HEK293 (cell line): ENCODE data around the gene CXCL11.

Experiments used
- GLIS1 ChIP-seq: fragments of 450-650 bp; formaldehyde crosslinking; IDR thresholded peaks from 2 replicates; pipeline ENCODE4 v1.5.1; 2016; ENCODE audit warnings: missing biosample characterization, missing genetic modification characterization
- ZNF221 ChIP-seq: fragments of 450-650 bp; formaldehyde crosslinking; IDR thresholded peaks from 2 replicates; pipeline ENCODE4 v1.5.1; 2017; ENCODE audit warnings: missing biosample characterization, missing genetic modification characterization, borderline replicate concordance
- ZNF248 ChIP-seq: fragments of 450-650 bp; formaldehyde crosslinking; IDR thresholded peaks from 2 replicates; pipeline ENCODE4 v1.5.1; 2017; ENCODE audit warnings: missing biosample characterization, missing genetic modification characterization
- ZNF366 ChIP-seq: fragments of 450-650 bp; formaldehyde crosslinking; conservative IDR thresholded peaks from 2 replicates; pipeline ENCODE4 v1.5.1; 2016; ENCODE audit warnings: missing biosample characterization, missing genetic modification characterization
- ZNF510 ChIP-seq: fragments of 450-650 bp; formaldehyde crosslinking; IDR thresholded peaks from 2 replicates; pipeline ENCODE4 v1.5.1; 2018; ENCODE audit warnings: mild to moderate bottlenecking, missing genetic modification characterization, missing biosample characterization; ENCODE audit not compliant: insufficient replicate concordance
- ZNF530 ChIP-seq: fragments of 450-650 bp; formaldehyde crosslinking; IDR thresholded peaks from 2 replicates; pipeline ENCODE4 v1.5.1; 2016; ENCODE audit warnings: low read depth, missing biosample characterization, missing genetic modification characterization
- ZNF626 ChIP-seq: fragments of 450-650 bp; sonication (Bioruptor Pico); formaldehyde crosslinking; IDR thresholded peaks from 2 replicates; pipeline ENCODE4 v1.5.1; 2018; ENCODE audit warnings: missing biosample characterization, missing genetic modification characterization, inconsistent platforms
- TF ChIP-seq, protein P1 (sequence below): fragments of 450-650 bp; formaldehyde crosslinking; IDR thresholded peaks from 2 replicates; pipeline ENCODE4 v1.5.1; 2016; ENCODE audit warnings: missing biosample characterization, missing genetic modification characterization
- TF ChIP-seq, protein P2 (sequence below): fragments of 450-650 bp; IDR thresholded peaks from 2 replicates; pipeline ENCODE4 v1.5.1; 2018; ENCODE audit warnings: missing biosample characterization, mild to moderate bottlenecking, missing genetic modification characterization

DNA sequence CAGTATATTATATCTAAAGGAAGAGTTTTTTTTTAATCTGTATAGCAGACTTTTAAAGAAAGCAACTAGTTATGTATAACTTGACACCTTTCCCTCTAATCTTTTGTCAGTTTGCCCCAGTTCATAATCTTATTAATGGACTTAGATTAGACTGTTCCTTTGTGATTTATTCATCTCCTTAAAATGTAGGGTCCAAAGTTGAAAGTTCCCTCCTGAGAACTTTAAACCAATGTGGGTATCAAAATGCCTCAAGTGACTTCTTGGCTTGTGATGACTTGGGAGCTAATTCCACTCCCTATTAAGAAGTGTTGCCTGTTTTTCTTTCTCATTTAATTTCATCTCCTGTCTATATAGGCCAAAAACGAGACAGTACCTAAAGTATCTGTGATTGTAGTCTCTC, 38.8 kb downstream of the CXCL11 start:
- TF ChIP-seq, protein P1, sequence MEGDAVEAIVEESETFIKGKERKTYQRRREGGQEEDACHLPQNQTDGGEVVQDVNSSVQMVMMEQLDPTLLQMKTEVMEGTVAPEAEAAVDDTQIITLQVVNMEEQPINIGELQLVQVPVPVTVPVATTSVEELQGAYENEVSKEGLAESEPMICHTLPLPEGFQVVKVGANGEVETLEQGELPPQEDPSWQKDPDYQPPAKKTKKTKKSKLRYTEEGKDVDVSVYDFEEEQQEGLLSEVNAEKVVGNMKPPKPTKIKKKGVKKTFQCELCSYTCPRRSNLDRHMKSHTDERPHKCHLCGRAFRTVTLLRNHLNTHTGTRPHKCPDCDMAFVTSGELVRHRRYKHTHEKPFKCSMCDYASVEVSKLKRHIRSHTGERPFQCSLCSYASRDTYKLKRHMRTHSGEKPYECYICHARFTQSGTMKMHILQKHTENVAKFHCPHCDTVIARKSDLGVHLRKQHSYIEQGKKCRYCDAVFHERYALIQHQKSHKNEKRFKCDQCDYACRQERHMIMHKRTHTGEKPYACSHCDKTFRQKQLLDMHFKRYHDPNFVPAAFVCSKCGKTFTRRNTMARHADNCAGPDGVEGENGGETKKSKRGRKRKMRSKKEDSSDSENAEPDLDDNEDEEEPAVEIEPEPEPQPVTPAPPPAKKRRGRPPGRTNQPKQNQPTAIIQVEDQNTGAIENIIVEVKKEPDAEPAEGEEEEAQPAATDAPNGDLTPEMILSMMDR (tag by site-specific recombination), result no peak
- TF ChIP-seq ZNF248 (tag by site-specific recombination) (no peak), ZNF530 (no peak), ZNF626 (tag by site-specific recombination) (no peak), ZNF366 (tag by site-specific recombination) (no peak), ZNF510 (tag by site-specific recombination) (no peak), GLIS1 (tag by site-specific recombination) (no peak), ZNF221 (no peak)
- TF ChIP-seq, protein P2, sequence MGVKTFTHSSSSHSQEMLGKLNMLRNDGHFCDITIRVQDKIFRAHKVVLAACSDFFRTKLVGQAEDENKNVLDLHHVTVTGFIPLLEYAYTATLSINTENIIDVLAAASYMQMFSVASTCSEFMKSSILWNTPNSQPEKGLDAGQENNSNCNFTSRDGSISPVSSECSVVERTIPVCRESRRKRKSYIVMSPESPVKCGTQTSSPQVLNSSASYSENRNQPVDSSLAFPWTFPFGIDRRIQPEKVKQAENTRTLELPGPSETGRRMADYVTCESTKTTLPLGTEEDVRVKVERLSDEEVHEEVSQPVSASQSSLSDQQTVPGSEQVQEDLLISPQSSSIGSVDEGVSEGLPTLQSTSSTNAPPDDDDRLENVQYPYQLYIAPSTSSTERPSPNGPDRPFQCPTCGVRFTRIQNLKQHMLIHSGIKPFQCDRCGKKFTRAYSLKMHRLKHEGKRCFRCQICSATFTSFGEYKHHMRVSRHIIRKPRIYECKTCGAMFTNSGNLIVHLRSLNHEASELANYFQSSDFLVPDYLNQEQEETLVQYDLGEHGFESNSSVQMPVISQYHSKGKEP (tag by site-specific recombination), result no peak
